GM12878 (cell line): ENCODE measurements around the gene UMAD1.

Source experiments
- FOS ChIP-seq: IDR thresholded peaks from 3 replicates; pipeline ENCODE4 v1.6.1; 2011; ENCODE audit warnings: borderline replicate concordance; ENCODE audit not compliant: insufficient read length; ENCODE audit errors: extremely low read depth
- HDGF ChIP-seq: fragments of 450-650 bp; IDR thresholded peaks from 2 replicates; pipeline ENCODE4 v1.6.1; 2016; ENCODE audit warnings: antibody characterized with exemption
- SMC3 ChIP-seq: IDR thresholded peaks from 2 replicates; pipeline ENCODE4 v1.6.1; 2011; ENCODE audit warnings: low read length, improper control_type of control experiment, borderline replicate concordance
- SRF ChIP-seq, 2 experiments: IDR thresholded peaks; 2 replicates each; pipeline ENCODE4 v1.6.1; 2011; ENCODE audit warnings: low read depth in 2 of 2, low read length in 2 of 2, mild to moderate bottlenecking in 1 of 2, moderate library complexity in 1 of 2
- TAF1 ChIP-seq: IDR thresholded peaks from 2 replicates; pipeline ENCODE4 v1.6.1; 2011; ENCODE audit warnings: mild to moderate bottlenecking, low read depth, low read length, borderline replicate concordance
- WRNIP1 ChIP-seq: IDR thresholded peaks from 2 replicates; pipeline ENCODE4 v1.6.1; 2011; ENCODE audit warnings: low read depth, low read length, improper control_type of control experiment, borderline replicate concordance
- YY1 ChIP-seq: IDR thresholded peaks from 2 replicates; pipeline ENCODE4 v1.6.1; 2011; ENCODE audit warnings: low read depth, mild to moderate bottlenecking, low read length
- TF ChIP-seq, protein P1 (sequence below): fragments of 150-350 bp; IDR thresholded peaks from 2 replicates; pipeline ENCODE4 v1.6.1; 2014; ENCODE audit warnings: mild to moderate bottlenecking, low read depth, low read length

DNA sequence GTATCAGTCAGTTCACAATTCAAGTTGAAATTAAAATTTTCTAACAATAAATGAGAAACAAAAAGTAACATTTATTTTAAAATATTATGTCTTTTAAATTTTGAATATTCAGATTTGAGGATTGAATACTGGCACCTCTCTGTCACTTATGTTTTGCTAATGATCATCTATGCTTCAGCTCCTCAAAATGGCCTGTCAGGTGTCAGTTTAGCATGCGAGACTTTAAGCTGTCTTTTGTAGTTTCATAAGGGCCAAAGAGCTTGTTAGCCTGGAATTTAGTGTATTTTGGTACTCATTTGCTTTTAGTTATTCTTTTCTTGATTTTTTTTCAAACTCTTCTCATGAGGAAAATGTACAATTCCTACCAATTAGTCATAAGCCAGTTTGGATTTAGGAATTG, 179.9 kb downstream of the UMAD1 start:
- no peak for TF ChIP-seq FOS
- TF ChIP-seq HDGF = no peak
- TF ChIP-seq TAF1 = no peak
- TF ChIP-seq SRF (IDR thresholded peaks at IDR 0.05; ENCODE audit: low read depth in 2 of 2, low read length in 2 of 2) = no peak
- no peak for TF ChIP-seq SMC3
- peak; percentile 59; the same call in 1 of the 2 replicates for TF ChIP-seq YY1
- TF ChIP-seq, protein P1, sequence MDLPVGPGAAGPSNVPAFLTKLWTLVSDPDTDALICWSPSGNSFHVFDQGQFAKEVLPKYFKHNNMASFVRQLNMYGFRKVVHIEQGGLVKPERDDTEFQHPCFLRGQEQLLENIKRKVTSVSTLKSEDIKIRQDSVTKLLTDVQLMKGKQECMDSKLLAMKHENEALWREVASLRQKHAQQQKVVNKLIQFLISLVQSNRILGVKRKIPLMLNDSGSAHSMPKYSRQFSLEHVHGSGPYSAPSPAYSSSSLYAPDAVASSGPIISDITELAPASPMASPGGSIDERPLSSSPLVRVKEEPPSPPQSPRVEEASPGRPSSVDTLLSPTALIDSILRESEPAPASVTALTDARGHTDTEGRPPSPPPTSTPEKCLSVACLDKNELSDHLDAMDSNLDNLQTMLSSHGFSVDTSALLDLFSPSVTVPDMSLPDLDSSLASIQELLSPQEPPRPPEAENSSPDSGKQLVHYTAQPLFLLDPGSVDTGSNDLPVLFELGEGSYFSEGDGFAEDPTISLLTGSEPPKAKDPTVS = no peak
- no peak for TF ChIP-seq WRNIP1
